Activated CD4-positive, alpha-beta memory T cell treated with anti-CD3 and anti-CD28 coated beads, Interleukin-2, amount 10 ng/mL, durations not matched to agents 7 days and 5 days (primary cell): ENCODE results near the gene ZIC2. TPM values are rescaled to one million over a fixed set of nuclear protein-coding genes. Genes with fewer than 3 reads are reported as not detected.
A peak's percentile ranks its signal among the peaks of the same experiment; 100 is the strongest.

ENCODE experiments used
- CTCF ChIA-PET: fragments of 350-600 bp; sonication (Branson Sonifier 250); formaldehyde crosslinking; loops from one replicate; lab custom pipeline; 2021; ENCODE audit warnings: antibody characterized with exemption, inconsistent platforms; lab: Charles Lee
- POLR2A ChIA-PET: fragments of 350-600 bp; sonication (Branson Sonifier 250); formaldehyde crosslinking; loops from one replicate; lab custom pipeline; 2021; ENCODE audit warnings: antibody characterized with exemption; lab: Charles Lee
- DNase-seq: peaks from one replicate; pipeline ENCODE4 v3.0.0-alpha.2; 2020
- H3K27ac Mint-ChIP-seq: one replicate; pipeline ENCODE4 v1.8.0; 2021; ENCODE audit warnings: mild to moderate bottlenecking, mixed read lengths
- H3K27me3 Mint-ChIP-seq: one replicate; pipeline ENCODE4 v1.8.0; 2021; ENCODE audit warnings: mixed read lengths
- H3K36me3 Mint-ChIP-seq: one replicate; pipeline ENCODE4 v1.8.0; 2021; ENCODE audit warnings: low read depth, mixed read lengths
- H3K4me1 Mint-ChIP-seq: one replicate; pipeline ENCODE4 v1.8.0; 2021; ENCODE audit warnings: mixed read lengths
- H3K4me3 Mint-ChIP-seq: one replicate; pipeline ENCODE4 v1.8.0; 2021; ENCODE audit warnings: mild to moderate bottlenecking, mixed read lengths
- H3K9me3 Mint-ChIP-seq: one replicate; pipeline ENCODE4 v1.8.0; 2021; ENCODE audit warnings: mixed read lengths
- total RNA-seq, 2 experiments: library from RNA; stranded (reverse); gene quantifications; one replicate each; pipeline ENCODE4 v1.2.3, GENCODE V29; 2021

ZIC2 gene
- total RNA-seq, 2 experiments from 2014 or later = 0.50 to 1.0 TPM

DNA sequence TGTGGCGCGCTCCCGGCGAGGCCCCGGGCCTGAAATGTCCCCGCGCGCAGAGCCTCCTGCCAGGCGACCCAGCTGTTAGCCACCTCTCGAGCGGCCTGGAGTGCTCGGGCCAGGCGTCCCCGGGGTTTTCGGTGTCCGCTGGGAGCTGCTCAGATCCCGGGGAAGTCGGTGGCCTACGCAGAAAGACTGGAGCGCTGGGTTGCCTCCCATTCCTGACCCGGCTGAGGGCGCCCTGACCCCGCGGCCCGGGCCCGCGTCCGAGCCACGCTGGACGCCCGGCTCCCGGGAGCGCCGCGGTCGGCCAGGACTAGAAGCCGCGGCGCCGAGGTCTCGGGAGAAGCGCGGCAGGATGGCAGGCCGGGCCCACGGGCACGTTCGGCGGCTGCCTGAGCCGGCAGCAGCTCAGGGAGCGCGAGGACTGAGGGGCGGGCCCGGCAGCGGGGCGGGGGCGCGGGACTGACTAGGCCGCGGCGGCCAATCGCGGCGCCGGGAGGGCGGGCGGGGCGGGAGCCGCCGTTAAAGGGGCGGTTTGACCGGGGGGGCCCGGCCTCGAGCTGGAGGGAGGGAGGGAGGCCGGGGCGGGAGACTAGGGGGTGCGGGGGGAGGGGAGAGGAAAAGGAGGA, 1.3 kb upstream of the ZIC2 start:
- CTCF ChIA-PET = no interaction called here
- H3K4me3 Mint-ChIP-seq = no peak overlapping the region

DNA sequence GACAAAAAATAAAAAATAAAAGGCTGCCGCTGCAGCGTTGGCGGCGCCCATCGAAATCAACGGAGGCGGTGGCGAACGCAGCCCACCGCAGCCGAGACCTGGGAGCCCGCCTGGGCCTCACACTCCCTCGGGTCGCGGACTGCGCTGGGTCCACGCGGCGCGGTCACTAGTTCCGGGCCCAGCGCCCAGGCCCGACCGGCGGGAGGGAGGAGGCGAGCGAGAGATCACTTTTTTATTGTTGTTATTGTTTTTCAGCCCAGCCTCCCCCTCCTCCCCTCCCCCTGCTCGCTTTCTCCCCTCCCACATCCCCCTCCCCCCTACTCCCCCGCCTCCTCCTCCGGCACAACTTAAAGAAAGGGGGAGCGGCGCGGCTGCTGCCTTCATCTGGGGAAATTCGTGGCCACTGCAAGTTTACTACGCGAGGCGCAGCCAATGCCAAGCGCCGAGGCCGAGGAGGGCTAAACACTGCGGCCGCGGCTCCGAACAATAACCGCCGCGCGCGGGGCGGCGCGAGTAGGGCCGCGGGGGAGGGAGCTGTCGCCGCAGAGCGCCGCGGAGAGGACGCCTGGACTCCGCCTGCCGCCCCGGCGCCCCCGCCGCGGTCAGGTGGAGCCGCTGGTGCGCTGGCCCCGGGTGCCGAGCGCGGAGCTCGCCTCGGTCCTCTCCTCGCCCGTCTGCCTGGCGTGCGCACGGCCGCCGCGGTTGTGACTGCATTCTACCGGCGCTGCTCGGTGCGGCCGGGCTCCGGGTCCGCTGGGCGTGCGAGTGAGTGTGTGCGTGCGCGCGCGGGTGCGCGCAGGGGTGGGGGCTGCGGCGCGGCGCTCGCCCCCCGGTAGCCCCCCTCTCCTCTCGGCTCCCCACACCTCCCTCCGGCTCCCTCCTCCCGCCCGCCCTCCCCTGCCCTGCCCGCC, 505 bp upstream of the ZIC2 start:
- Mint-ChIP-seq H3K27ac (no peak overlapping the region), H3K36me3 (peaks cover 25% of the 10 kb centered on the region), H3K4me1 (peaks cover 19% of the 10 kb centered on the region), H3K4me3 (peak overlapping the region; percentile 57), H3K27me3 (peaks cover 67% of the 10 kb centered on the region), H3K9me3 (no peaks in the 10 kb centered on the region)
- CTCF ChIA-PET = no interaction called here
- peak; percentile 15 for DNase-seq
- POLR2A ChIA-PET = interaction anchor here (0.9 to 1.1 kb wide), 3 partner anchors 21 to 324 kb away, joined by 3 to 6 read pairs (median 3); no protein-coding TSS in a partner anchor

More for the DNA sequence above, 1.3 kb upstream of the ZIC2 start:
- no peak overlapping the region for H3K27ac Mint-ChIP-seq
- peaks cover 16% of the 10 kb centered on the region for H3K4me1 Mint-ChIP-seq
- peaks cover 22% of the 10 kb centered on the region for H3K36me3 Mint-ChIP-seq
- DNase-seq = peak; percentile 51
- peaks cover 68% of the 10 kb centered on the region for H3K27me3 Mint-ChIP-seq
- POLR2A ChIA-PET = no interaction called here
- H3K9me3 Mint-ChIP-seq = no peaks in the 10 kb centered on the region

GRCh38 chr13:99982036-99982730, 599 bp downstream of the ZIC2 start:
- Mint-ChIP-seq H3K36me3 (peaks cover 28% of the 10 kb centered on the region), H3K4me3 (no peak overlapping the region), H3K9me3 (no peaks in the 10 kb centered on the region), H3K27ac (no peak overlapping the region), H3K4me1 (peaks cover 22% of the 10 kb centered on the region), H3K27me3 (peaks cover 66% of the 10 kb centered on the region)
- ChIA-PET CTCF (interaction anchor here (0.7 kb wide), 1 partner anchor 15 kb away, joined by 3 read pairs; no protein-coding TSS in a partner anchor), POLR2A (interaction anchor here (0.8 to 1.1 kb wide), 3 partner anchors 12 to 325 kb away, joined by 3 to 6 read pairs (median 4); no protein-coding TSS in a partner anchor)
- no peak for DNase-seq

- ChIA-PET CTCF (interaction anchor here (0.7 kb wide), 1 partner anchor 16 kb away, joined by 3 read pairs; no protein-coding TSS in a partner anchor), POLR2A (interaction anchor here (0.8 to 1.1 kb wide), 2 partner anchors 13 kb away, joined by 3 to 4 read pairs; no protein-coding TSS in a partner anchor)
- Mint-ChIP-seq H3K4me3 (peak overlapping the region; percentile 35), H3K9me3 (no peaks in the 10 kb centered on the region), H3K27ac (peak overlapping the region; percentile 70), H3K36me3 (peaks cover 26% of the 10 kb centered on the region), H3K4me1 (peaks cover 25% of the 10 kb centered on the region), H3K27me3 (peaks cover 66% of the 10 kb centered on the region)
- DNase-seq = no peak
Observed at GRCh38 chr13:99982731-99983498, 1.3 kb downstream of the ZIC2 start.

GRCh38 chr13:99983499-99984401, 2.2 kb downstream of the ZIC2 start:
- Mint-ChIP-seq H3K9me3 (no peaks in the 10 kb centered on the region), H3K4me3 (peak overlapping the region; percentile 35), H3K27ac (peak overlapping the region; percentile 70), H3K27me3 (peaks cover 65% of the 10 kb centered on the region), H3K36me3 (peaks cover 25% of the 10 kb centered on the region), H3K4me1 (peaks cover 22% of the 10 kb centered on the region)
- DNase-seq = no peak
- CTCF ChIA-PET = no interaction called here
- POLR2A ChIA-PET = interaction anchor here (1.1 kb wide), 1 partner anchor 13 kb away, joined by 4 read pairs; no protein-coding TSS in a partner anchor

DNA sequence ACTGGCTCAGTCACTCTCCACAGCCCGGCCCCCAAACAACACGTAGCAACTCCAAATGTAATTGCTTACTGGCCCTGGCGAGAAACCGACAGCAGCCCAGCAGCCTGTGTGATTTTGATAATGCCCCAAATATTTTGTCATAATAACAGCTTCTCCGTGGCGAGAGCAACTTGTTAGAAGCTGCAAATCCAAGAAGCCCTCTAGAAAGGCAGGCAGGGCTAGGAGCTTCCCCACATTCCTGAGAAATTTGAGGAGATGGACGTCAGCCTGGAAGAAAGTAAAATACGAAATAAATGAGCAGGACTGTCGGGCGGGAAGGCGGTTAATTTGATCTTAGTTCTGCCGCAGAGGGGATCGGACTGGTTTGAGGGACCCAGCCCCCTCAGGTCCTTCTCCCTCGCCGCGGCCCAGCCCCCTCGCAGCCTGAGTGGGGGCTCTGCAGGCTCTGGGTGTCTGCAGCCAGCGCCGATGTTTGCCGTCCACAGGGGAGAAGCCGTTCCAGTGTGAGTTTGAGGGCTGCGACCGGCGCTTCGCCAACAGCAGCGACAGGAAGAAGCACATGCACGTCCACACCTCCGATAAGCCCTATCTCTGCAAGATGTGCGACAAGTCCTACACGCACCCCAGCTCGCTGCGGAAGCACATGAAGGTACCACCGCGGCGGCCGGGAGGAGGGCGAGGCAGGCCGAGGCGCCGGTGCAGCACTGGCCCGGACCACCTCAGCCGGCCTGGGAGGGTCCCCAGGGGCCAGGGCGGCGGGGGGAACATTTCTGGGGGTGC, 3.1 kb downstream of the ZIC2 start:
- peak overlapping the region; percentile 35 for H3K4me3 Mint-ChIP-seq
- CTCF ChIA-PET = no interaction called here
- POLR2A ChIA-PET = interaction anchor here (0.7 to 1.2 kb wide), 2 partner anchors 9 to 10 kb away, joined by 3 read pairs; no protein-coding TSS in a partner anchor

DNA sequence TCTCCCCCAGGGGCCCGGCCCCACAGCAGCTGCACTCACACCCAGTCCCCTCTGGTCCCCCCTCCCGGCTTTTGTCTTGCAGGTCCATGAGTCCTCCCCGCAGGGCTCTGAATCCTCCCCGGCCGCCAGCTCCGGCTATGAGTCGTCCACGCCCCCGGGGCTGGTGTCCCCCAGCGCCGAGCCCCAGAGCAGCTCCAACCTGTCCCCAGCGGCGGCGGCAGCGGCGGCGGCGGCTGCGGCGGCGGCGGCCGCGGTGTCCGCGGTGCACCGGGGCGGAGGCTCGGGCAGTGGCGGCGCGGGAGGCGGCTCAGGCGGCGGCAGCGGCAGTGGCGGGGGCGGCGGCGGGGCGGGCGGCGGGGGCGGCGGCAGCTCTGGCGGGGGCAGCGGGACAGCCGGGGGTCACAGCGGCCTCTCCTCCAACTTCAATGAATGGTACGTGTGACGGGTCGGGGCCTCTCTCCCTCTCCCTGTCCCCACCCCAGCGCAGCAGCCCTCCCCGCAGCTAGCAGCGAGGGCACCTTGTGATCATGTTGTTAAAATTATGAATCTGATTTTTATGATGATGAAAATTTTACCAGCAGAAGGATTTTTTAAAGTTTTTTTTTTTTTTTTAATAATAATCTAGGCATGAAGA, 3.8 kb downstream of the ZIC2 start:
- peaks cover 2% of the 10 kb centered on the region for H3K9me3 Mint-ChIP-seq
- POLR2A ChIA-PET = interaction anchor here (0.7 to 1.2 kb wide), 2 partner anchors 10 to 11 kb away, joined by 3 read pairs; no protein-coding TSS in a partner anchor

More for the DNA sequence above, 3.1 kb downstream of the ZIC2 start:
- peaks cover 68% of the 10 kb centered on the region for H3K27me3 Mint-ChIP-seq
- H3K9me3 Mint-ChIP-seq = no peaks in the 10 kb centered on the region
- DNase-seq = no peak
- peaks cover 27% of the 10 kb centered on the region for H3K4me1 Mint-ChIP-seq
- H3K36me3 Mint-ChIP-seq = peaks cover 21% of the 10 kb centered on the region
- H3K27ac Mint-ChIP-seq = peak overlapping the region; percentile 70

GRCh38 chr13:99985886-99986527, 4.4 kb downstream of the ZIC2 start:
- DNase-seq = no peak
- Mint-ChIP-seq H3K4me3 (peak overlapping the region; percentile 21), H3K4me1 (peaks cover 37% of the 10 kb centered on the region), H3K36me3 (peaks cover 27% of the 10 kb centered on the region), H3K9me3 (peaks cover 2% of the 10 kb centered on the region), H3K27me3 (peaks cover 77% of the 10 kb centered on the region), H3K27ac (peak overlapping the region; percentile 29)
- ChIA-PET POLR2A (interaction anchor here (0.5 to 1.1 kb wide), 2 partner anchors 10 to 505 kb away, joined by 3 to 4 read pairs; no protein-coding TSS in a partner anchor), CTCF (interaction anchor here (1.3 kb wide), 1 partner anchor 328 kb away, joined by 3 read pairs; no protein-coding TSS in a partner anchor)

More for the DNA sequence above, 3.8 kb downstream of the ZIC2 start:
- Mint-ChIP-seq H3K4me1 (peaks cover 34% of the 10 kb centered on the region), H3K4me3 (no peak overlapping the region), H3K27ac (no peak overlapping the region), H3K27me3 (peaks cover 72% of the 10 kb centered on the region), H3K36me3 (peaks cover 27% of the 10 kb centered on the region)
- no peak for DNase-seq
- CTCF ChIA-PET = no interaction called here

DNA sequence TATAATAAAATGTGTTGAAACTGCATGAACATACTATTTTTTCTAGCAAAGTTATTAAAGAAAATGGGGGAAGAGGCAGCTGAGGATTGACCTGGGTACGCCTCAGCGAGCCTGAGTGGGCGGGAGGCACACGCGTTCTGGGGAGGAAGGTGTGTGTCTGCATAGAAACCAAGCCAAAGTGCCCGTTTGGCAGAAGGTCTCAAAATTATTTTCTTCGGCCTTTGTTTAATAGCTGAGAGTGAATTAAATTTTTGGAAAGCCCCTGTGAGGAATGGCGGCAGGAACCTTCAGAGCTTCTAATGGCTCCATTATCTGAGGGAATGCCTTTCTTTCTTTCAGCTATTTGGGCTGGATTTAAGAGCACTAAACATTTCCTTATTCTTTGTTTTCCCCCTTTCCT, 5.2 kb downstream of the ZIC2 start:
- no peak for DNase-seq
- H3K36me3 Mint-ChIP-seq = peaks cover 27% of the 10 kb centered on the region

More for the DNA sequence above, 5.2 kb downstream of the ZIC2 start:
- Mint-ChIP-seq H3K4me3 (no peak overlapping the region), H3K27ac (no peak overlapping the region), H3K27me3 (peaks cover 83% of the 10 kb centered on the region), H3K9me3 (peaks cover 2% of the 10 kb centered on the region), H3K4me1 (peaks cover 37% of the 10 kb centered on the region)
- CTCF ChIA-PET = interaction anchor here (0.7 to 1.3 kb wide), 2 partner anchors 248 to 329 kb away, joined by 3 read pairs; no protein-coding TSS in a partner anchor
- POLR2A ChIA-PET = interaction anchor here (0.5 to 1.1 kb wide), 2 partner anchors 9 to 506 kb away, joined by 3 to 4 read pairs; no protein-coding TSS in a partner anchor
